HG02798 (cell line): ENCODE measurements around the gene RALGAPA1.
"Not testable (repeated sequence)": the region's sequence is repeated elsewhere in the genome, so short reads cannot be mapped to it uniquely, and the experiment has no call there.

Source experiments
- ATAC-seq: cut with Tn5 transposase; IDR thresholded peaks from one replicate; pipeline ENCODE4 v1.9.1; 2021; ENCODE audit warnings: mild to moderate bottlenecking; ENCODE audit not compliant: unreplicated experiment, poor library complexity

RALGAPA1 gene

DNA sequence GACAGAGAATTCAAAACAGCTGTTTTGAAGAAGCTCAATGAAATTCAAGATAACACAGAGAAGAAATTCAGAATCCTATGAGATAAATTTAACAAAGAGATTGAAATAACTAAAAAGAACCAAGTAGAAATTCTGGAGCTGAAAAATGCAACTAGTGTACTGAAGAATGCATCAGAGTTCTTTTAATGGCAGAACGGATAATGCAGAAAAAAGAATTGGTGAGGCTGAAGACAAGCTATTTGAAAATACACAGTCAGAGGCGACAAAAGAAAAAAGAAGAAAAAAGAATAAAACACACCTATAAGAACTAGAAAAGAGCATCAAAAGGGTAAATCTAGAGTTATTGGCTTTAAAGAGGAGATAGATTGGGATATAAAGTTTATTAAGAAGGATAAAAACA is 171.8 kb downstream of the RALGAPA1 start:
- no peak for ATAC-seq

DNA sequence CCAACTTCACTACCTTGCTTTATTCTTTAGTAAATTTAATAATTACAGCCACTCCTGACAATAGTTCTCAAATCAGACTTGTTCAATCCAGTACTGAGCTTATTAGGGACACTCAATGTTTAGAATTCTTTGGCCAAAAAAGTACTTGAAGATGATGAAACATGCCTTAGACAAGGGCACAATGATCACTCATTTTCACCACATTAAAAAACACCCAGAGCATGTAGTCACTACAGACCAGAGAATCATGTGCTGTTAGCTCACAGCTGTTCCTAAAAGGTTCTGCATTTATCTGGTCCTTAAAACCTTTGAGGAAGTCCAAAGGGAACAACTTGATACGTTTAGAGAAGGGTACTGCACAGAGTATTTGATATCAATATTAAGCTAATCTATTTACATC is 176.4 kb downstream of the RALGAPA1 start:
- ATAC-seq = no peak

DNA sequence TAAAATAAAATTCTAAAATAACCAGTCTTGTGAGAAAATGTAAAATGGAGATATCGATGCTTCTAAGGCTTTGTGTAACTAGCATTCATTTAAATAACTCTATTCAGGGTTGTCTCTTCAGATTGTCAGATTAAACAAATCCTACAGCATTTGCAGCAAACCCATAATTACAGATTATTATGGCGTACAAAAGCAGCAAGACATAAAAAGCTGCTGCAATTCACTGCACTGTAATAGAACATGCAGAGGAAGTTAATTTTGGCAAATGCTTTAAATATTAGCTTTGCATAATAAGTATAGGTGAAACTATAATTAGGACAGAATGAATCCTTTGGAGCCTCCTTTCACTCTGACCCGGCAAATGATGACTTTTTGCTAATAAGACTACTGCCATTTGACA is 176.8 kb downstream of the RALGAPA1 start:
- no peak for ATAC-seq

DNA sequence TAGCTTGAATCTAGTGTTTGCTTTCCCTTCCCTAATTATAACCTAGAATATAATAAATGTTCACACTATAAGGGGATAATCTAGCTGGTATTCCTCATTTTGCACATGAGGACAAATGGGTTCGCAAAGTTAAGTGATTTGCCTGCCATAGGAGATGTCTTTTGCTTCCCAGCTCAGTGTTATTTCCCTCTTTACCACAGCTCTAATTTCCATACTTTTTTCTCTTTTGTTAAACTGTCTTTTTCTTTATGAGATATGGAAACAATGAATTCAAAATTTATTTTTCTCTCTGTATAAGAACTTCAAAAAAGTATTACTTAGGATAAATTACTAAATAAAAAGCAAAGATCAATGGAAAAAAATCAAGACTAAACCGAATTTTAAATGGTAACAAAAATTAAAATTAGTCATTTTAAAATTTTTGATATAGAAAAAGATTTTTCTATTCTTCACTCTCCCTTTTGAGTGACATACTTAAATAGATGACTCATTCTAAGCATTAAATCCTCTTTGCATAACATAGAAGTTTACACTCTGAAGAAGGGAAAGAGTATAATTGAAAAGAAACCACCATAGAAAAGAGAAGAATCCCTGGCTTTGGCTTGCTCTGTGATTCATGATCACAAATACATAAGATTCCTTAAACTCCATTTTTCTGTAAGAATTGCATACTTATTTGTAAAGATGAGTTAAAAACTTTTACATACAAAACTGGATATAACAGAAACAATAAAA is 177.9 kb downstream of the RALGAPA1 start:
- ATAC-seq = no peak

DNA sequence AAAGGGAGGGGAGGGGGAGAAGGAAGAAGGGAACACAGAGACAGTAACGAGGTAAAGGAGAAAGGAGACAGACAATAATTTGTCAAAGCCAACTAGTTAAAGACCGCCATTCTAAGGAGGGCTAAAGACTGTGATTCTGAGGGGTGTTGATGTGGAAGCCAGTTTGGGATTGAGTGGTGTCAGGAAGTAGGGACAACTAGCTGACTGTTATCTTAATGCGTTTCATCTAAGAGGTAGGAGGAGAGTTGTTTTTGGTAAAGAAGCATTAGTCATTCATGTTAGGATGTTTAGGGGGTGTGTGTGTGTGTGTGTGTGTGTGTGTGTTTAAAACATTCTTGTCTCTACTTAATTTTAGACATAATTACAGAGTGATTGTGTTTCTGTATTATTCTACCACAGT is 180.1 kb downstream of the RALGAPA1 start:
- ATAC-seq = no peak

DNA sequence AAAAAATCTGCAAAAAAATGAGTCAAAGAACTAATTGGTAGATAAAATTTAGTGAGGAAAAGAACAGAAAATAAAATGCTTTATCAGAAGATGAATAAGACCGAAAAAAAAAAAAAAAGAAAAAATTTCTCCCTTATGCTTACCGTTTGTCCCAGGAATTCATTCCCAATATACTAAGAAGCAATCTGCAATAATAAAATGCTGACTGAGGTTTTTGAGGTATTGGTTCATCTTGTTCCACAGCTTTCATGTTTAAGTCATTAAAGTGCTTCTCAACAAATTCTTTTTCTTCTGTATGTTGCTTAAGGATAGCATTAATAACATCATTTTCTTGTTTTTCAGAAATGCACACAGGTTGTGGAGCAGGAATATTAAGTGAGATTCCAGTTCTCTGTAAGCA is 182.1 kb downstream of the RALGAPA1 start:
- not testable (repeated sequence) for ATAC-seq

DNA sequence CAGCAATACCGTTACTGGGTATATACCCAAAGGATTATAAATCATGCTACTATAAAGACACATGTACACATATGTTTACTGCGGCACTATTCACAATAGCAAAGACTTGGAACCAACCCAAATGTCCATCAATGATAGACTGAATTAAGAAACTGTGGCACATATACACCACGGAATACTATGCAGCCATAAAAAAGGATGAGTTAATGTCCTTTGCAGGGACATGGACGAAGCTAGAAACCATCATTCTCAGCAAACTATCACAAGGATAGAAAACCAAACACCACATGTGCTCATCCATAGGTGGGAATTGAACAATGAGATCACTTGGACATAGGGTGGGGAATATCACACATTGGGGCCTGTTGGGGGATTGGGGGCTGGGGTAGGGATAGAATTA is 187.1 kb downstream of the RALGAPA1 start:
- not testable (repeated sequence) for ATAC-seq

DNA sequence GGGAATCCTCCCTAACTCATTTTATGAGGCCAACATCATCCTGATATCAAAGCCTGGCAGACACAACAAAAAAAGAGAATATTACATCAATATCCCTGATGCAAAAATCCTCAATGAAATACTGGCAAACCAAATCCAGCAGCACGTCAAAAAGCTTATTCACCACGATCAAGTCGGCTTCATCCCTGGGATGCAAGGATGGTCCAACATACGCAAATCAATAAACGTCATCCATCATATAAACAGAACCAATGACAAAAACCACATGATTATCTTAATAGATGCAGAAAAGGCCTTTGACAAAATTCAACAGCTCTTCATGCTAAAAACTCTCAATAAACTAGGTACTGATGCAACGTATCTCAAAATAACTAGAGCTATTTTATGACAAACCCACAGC is 189.1 kb downstream of the RALGAPA1 start:
- not testable (repeated sequence) for ATAC-seq

DNA sequence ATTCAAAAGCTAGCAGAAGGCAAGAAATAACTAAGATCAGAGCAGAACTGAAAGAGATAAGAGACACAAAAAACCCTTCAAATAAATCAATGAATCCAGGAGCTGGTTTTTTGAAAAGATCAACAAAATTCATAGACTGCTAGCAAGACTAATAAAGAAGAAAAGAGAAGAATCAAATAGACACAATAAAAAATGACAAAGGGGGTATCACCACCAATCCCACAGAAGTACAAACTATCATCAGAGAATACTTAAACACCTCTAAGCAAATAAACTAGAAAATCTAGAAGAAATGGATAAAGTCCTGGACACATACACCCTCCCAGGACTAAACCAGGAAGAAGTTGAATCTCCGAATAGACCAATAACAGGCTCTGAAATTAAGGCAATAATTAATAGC is 189.6 kb downstream of the RALGAPA1 start:
- not testable (repeated sequence) for ATAC-seq

DNA sequence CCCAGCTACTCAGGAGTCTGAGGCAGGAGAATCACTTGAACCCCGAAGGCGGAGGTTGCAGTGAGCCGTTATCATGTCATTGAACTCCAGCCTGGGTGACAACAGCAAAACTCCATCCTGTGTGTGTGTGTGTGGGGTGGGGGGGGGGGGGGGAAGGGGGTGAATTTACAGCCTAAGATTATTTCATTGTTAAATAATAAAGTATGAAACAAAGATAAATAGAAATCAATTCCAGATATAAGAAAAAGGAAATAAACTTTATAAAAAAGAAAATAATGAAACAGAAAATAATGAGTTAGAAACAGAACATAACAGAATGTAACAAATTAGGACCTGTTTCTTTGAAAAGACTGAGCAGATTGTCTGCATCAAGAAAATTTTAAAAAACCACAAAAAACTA is 191.6 kb downstream of the RALGAPA1 start:
- no peak for ATAC-seq

DNA sequence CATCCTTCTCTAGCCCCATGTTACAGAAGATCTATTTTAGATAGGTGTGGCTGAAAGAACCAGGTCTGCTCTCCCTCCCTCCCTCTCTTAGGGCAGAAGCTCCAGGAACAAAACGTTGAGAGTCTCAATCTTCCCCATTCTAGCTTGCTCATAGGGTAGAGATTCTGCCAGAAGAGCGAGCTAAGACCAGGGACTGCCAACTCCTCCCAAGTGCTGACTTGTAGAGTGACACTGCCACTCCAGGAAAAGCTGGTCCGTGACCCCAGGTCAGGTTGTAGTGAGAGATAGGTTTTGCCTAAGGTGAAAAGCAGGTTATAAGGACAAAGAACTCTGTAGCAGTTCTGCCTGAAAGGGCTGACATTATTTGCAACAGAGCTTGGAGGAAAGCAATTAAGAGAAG is 201.7 kb downstream of the RALGAPA1 start:
- ATAC-seq = no peak

DNA sequence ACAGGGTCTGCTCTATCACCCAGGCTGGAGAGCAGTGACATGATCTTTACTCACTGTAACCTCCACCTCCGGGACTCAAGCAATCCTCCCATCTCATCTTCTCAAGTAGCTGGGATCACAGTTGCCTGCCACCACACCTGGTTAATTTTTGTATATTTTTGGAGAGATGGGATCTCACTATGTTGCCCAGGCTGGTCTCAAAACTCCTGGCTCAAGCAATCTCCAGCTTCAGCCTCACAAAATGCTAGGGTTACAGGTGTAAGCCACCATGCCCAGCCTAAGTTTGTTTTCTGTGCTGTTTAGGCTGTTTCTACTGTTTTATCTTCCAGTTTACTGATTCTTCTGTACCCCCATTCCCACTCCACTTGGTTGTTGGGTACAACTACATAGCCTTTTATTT is 208.8 kb downstream of the RALGAPA1 start:
- no peak for ATAC-seq

DNA sequence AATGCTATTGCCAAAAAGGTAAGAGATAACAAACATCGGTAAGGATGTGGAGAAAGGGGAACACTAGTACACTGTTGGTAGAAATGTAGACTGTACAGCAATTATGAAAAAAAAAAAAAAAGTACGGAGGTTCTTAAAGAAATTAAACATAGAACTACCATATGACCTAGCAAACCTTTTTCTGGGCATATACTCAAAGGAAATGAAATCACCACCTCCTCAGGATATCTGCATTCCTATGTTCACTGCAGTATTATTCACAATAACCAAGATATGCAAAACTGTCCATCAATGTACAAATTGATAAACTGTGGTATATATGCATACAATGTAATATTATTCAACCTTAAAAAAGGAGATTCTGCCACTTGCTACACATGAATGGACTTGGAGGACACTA is 214.5 kb downstream of the RALGAPA1 start:
- no peak for ATAC-seq

DNA sequence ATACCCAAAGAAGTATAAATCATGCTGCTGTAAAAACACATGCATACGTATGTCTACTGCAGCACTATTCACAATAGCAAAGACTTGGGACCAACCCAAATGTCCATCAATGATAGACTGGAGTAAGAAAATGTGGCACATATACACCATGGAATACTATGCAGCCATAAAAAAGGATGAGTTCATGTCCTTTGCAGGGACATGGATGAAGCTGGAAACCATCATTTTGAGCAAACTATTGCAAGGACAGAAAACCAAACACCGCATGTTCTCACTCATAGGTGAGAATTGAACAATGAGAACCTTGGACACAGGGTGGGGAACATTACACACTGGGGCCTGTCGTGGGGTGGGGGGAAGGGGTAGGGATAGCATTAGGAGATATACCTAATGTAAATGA is 221.7 kb downstream of the RALGAPA1 start:
- not testable (repeated sequence) for ATAC-seq

DNA sequence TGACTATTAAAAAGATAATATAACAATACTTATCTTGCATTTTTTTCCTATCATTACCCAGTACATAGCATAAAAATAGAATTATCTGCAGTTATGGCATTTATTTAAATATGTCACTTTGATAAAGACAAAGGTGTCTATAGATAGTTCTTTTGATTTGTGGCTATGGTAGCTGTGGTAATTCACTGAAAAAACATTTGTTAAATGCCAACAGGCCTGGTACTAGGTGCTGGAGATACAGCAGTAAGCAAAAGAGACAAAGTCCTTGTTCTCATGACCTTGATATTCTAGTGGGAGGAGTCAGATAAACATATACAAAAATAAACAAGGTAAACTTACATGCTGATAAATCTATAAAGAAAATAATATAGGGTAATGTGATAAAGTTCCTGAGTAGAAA is 230.5 kb downstream of the RALGAPA1 start:
- no peak for ATAC-seq

DNA sequence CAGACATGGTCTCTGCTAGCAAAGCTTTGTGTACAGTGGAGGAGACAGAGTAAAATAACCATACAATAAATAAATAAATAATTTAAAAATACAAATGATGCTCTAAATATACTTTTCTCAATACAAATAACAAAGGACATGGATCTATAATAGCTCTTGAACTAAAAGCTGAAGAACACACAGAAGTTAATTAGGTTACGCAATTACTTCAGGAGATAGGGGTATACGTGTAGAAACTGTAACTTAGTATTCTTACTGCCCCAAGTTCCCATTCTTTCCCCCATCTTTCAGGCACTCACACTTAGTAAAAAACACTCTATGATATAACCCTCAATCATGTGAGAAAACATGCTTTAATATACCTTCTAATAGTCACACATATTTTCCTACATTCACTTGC is 231.0 kb downstream of the RALGAPA1 start:
- ATAC-seq = no peak

DNA sequence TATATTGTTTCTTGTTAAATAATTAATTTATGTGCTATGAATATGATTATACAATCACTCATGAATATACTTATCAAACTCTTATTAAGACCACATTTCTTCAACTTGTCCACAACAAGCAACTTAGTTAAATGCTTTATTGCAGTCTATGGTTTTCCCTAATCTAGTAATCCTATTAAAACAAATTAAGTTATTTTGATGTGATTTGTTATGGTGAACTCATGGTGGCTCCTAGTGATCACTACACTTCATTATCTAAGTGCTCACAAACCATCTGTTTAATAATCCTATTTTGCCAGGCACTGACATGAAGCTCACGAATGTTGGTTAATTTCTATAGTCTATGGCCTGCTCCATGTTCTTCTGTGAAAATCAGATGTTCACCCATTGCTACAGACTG is 232.2 kb downstream of the RALGAPA1 start:
- ATAC-seq = no peak

DNA sequence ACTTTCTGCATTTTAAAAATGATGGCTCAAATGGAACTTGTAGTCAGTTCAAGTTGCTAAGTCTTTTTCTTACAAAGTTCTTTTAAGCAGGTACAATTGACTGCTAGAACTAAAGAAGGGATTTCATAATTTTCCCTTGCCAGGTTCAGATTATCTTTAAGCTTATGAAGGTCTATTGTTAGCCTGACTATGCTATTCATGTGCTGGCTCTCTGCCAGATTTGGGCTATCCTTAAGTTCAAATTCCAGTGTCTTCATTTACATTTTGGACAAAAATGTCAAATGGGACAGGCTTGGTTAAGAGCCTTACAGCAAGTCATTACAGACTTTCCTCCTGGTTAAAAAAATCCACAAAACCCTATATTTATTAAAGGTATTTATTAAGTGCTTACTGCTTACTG is 232.8 kb downstream of the RALGAPA1 start:
- ATAC-seq = no peak

DNA sequence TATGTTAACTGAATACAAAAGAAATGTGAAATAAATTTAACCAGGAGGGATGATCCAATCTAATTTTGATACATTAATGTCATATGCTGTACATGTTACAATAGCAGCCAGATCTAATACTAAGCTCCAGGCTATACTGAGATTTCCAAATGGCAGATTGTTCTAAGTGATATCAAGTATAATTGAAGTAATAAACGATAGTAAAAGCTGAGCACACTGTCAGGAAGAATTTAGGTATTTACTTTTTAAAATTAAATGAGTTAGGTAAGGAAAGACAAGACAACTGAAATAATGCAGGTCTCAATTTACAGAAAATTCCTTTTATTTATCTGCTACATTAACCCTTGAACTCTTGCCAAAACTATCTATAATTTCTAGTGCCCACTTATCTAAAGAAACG is 235.2 kb downstream of the RALGAPA1 start:
- ATAC-seq = no peak

DNA sequence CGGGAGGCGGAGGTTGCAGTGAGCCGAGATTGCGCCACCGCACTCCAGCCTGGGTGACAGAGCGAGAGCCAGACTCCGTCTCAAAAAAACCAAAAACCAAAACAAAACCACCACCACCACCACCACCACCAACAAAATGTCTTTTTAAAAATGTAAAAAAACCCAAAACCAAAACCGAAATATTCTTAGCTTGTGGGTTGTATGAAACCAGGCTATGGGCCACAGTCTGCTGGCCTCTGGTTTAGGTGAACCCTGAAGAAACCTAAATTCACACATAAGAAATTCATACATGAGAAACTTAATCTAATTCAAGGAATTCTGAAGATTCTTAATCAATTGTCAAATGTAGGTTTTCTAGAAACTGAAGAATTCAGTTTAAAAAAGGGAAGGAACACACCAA is 237.5 kb downstream of the RALGAPA1 start:
- ATAC-seq = peak; percentile 42

DNA sequence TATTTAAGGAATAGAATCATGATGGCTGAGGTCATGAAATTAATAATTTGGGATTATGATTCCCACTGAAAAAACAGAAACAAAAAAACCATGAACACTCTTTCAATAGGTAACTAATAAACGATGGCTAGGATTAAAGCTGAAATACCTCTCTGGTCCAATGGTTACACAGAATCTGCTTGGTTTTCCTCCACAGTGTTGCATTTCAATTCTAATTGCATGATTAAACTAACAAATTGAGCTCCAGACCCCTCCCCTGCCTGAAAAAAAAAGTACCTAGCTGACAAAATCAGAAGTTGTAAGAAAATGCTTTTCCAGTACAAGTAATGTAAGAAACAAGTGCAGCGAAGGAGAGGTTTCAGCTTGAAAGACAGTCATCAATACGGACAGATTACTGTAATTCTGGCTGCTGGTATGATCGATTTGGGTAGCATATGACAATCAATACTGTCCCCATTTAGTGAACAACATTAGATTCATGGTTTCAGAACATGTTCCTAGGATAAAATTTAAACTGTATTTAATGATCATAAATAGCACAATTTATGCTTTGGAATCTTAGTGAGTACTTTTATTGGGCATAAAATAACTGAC is 243.1 kb downstream of the RALGAPA1 start:
- ATAC-seq = no peak

DNA sequence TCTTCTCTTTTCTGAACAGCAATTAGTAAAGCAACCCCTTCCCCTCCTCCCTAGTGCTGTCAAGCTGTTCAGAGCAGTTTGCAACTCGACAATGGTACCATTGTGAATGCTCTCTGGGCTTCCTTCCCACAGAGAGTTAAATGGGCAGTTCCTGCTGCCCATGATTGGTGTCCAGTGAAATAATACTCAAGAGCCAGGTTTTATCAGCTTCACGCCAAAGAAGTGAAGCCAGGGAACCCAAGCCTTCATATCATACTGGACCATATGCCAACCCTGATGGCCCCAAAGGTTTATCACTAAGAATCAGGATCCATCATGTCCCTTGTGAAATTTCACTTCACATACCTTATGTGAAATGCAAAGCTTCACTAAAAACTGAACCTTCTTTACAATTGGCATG is 250.4 kb downstream of the RALGAPA1 start:
- ATAC-seq = no peak
